ENCODE measurements around the gene NBDY. TPM values are rescaled to one million over a fixed set of nuclear protein-coding genes. Genes with fewer than 3 reads are reported as not detected.
A peak's percentile ranks its signal among the peaks of the same experiment; 100 is the strongest.
"Not testable (repeated sequence)": the region's sequence is repeated elsewhere in the genome, so short reads cannot be mapped to it uniquely, and the experiment has no call there.

The NBDY gene
- total RNA-seq, 1 donor from 2014 or later: 53.6 TPM

DNA sequence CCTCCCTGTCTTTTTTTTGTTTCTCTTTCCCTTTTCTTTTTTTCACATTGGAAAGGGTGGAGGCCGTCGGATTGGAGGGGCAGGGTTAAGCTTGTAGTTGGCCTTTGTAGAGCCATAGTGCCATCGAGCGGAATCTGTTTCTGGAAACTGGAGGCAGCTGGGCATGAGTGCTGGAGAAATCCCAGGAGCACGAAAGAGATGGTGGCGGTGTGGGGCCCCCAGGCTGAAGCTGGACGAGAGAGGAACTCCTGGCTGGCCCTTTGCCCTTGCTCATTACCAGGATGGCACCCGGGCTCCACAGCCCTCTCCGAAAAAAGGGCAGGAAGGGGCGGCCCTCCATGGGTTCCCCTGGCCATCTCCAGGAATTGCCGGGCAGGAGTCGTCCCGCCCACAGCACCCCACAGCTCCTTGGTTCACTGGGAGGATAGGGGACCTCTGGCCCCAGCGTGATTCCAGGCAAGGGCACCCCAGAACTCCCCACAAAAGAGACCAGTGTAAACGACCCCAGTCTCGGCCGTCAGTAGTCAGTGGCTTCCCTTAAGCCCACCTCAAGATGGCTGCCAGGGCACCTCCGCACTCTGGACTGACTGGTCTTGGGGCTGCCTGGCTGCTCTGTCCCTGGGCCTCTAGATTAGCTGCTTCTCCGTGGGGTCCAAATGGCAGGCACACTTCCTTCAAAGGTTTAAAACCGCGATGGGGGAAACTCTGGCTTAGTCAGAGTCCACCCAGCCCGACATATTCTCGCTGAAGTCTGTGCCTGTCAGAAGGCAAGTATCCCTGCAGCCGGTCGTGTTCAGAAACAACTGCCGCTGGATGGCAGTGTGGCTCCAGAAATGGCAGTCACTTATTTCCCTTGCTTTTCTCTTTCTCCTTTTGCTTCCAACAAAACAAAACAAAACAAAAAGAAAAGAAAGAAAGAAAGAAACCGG lies 74.1 kb downstream of the NBDY start:
- H3K27ac Mint-ChIP-seq (ENCODE audit: unreplicated experiment): no peak overlapping the region
- TF ChIP-seq, protein P1, sequence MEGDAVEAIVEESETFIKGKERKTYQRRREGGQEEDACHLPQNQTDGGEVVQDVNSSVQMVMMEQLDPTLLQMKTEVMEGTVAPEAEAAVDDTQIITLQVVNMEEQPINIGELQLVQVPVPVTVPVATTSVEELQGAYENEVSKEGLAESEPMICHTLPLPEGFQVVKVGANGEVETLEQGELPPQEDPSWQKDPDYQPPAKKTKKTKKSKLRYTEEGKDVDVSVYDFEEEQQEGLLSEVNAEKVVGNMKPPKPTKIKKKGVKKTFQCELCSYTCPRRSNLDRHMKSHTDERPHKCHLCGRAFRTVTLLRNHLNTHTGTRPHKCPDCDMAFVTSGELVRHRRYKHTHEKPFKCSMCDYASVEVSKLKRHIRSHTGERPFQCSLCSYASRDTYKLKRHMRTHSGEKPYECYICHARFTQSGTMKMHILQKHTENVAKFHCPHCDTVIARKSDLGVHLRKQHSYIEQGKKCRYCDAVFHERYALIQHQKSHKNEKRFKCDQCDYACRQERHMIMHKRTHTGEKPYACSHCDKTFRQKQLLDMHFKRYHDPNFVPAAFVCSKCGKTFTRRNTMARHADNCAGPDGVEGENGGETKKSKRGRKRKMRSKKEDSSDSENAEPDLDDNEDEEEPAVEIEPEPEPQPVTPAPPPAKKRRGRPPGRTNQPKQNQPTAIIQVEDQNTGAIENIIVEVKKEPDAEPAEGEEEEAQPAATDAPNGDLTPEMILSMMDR (IDR thresholded peaks at IDR 0.05; ENCODE audit: partially characterized antibody, unreplicated experiment): no peak
- H3K4me1 Mint-ChIP-seq (ENCODE audit: low read depth, unreplicated experiment): peaks cover 1% of the 10 kb centered on the region
- no peak overlapping the region for H3K4me3 Mint-ChIP-seq (ENCODE audit: unreplicated experiment)
- H3K36me3 Mint-ChIP-seq (ENCODE audit: unreplicated experiment): no peaks in the 10 kb centered on the region
- peaks cover 4% of the 10 kb centered on the region for H3K27me3 Mint-ChIP-seq (ENCODE audit: unreplicated experiment)
- peak; percentile 49 for DNase-seq
- H3K9me3 Mint-ChIP-seq (ENCODE audit: unreplicated experiment): peaks cover 6% of the 10 kb centered on the region

DNA sequence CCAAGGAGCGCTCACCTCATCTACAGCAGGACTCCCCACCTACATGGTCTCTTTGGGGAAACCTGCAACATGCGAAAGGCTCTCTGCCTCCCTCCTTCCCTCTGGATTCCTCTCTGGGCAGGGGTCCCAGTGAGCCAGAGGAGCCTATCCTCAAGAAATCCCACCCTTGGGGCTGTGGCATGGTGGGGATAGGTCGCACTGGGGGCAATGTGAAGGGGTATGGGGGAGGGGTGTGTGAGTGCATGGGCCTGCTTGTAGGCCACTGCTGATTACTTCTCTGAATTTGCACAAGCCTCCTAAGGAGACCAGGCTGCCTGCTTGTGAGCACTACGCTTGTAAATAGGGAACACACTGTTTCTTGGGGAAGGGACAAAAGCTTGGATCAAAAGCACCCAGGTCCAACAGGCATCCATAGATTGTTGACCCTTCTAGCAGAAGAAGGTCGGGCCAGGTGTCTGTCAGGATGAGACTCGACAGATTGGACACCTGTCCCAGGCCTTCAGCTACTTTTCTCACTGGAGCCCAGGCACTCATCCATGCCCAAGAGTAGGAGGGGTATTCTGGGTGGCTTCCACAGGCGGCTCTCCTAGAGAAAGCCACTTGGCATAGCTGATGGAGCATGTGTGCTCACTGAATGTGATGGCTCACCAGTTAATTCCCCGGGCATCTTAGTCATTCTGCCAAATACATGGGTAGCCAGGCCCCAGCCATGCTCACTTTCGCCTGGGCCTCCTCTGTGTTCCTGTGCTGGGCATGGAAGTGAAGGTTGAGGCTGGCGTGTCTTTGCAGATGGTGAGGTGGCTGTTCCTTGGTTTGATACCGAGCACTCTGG lies 75.0 kb downstream of the NBDY start:
- peaks cover 6% of the 10 kb centered on the region for H3K9me3 Mint-ChIP-seq (ENCODE audit: unreplicated experiment)
- no peak overlapping the region for H3K27ac Mint-ChIP-seq (ENCODE audit: unreplicated experiment)
- no peak for DNase-seq
- TF ChIP-seq, protein P1 (IDR thresholded peaks at IDR 0.05; ENCODE audit: partially characterized antibody, unreplicated experiment): no peak
- H3K4me1 Mint-ChIP-seq (ENCODE audit: low read depth, unreplicated experiment): peaks cover 1% of the 10 kb centered on the region
- H3K4me3 Mint-ChIP-seq (ENCODE audit: unreplicated experiment): no peak overlapping the region
- peaks cover 4% of the 10 kb centered on the region for H3K27me3 Mint-ChIP-seq (ENCODE audit: unreplicated experiment)
- no peaks in the 10 kb centered on the region for H3K36me3 Mint-ChIP-seq (ENCODE audit: unreplicated experiment)

DNA sequence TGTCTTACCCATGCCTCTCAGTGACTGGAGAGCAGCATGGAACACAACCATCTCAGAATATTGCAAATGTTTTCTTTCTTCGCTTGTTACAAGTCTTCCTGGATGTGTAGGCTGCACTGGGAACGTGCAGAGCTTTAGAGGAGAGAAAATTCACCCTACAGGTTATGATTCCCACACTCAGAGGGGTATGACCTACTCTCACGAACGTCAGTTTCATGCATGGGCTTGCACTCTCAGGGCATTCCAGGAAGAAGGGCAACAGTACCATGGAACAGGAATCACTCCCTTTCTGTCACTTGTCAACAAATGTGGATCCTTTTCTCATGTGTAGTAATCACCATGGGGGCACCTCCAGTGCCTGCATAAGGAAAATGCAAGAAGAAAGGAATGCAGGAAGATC lies 75.8 kb downstream of the NBDY start:
- DNase-seq: no peak
- H3K4me3 Mint-ChIP-seq (ENCODE audit: unreplicated experiment): no peak overlapping the region
- H3K36me3 Mint-ChIP-seq (ENCODE audit: unreplicated experiment): no peaks in the 10 kb centered on the region
- TF ChIP-seq, protein P1 (IDR thresholded peaks at IDR 0.05; ENCODE audit: partially characterized antibody, unreplicated experiment): no peak
- peaks cover 2% of the 10 kb centered on the region for H3K27me3 Mint-ChIP-seq (ENCODE audit: unreplicated experiment)
- no peak overlapping the region for H3K27ac Mint-ChIP-seq (ENCODE audit: unreplicated experiment)
- no peaks in the 10 kb centered on the region for H3K4me1 Mint-ChIP-seq (ENCODE audit: low read depth, unreplicated experiment)
- H3K9me3 Mint-ChIP-seq (ENCODE audit: unreplicated experiment): peaks cover 6% of the 10 kb centered on the region

DNA sequence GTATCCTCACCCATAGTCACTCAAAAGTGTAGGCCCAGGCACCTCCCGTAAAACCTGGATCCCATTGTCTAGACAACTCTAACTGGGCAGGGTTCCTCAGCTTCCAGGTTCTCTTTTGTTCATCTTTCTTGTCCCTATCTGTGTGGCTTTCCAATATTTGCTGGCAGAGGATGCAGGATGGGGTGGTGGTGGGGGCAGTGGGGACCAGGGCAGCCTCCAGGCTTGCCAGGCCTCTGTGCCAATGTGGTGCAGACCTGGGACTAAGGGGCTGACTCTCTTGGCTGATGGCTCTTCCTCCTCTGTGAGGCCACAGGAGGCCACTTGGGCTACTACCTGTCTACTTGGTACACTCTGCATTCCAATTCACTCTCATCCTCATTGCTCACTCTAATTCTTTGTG lies 76.4 kb downstream of the NBDY start:
- peaks cover 2% of the 10 kb centered on the region for H3K4me1 Mint-ChIP-seq (ENCODE audit: low read depth, unreplicated experiment)
- H3K27me3 Mint-ChIP-seq (ENCODE audit: unreplicated experiment): peaks cover 2% of the 10 kb centered on the region
- H3K4me3 Mint-ChIP-seq (ENCODE audit: unreplicated experiment): no peak overlapping the region
- no peak overlapping the region for H3K27ac Mint-ChIP-seq (ENCODE audit: unreplicated experiment)
- peaks cover 4% of the 10 kb centered on the region for H3K36me3 Mint-ChIP-seq (ENCODE audit: unreplicated experiment)
- TF ChIP-seq, protein P1 (IDR thresholded peaks at IDR 0.05; ENCODE audit: partially characterized antibody, unreplicated experiment): no peak
- no peak for DNase-seq
- H3K9me3 Mint-ChIP-seq (ENCODE audit: unreplicated experiment): peaks cover 6% of the 10 kb centered on the region

DNA sequence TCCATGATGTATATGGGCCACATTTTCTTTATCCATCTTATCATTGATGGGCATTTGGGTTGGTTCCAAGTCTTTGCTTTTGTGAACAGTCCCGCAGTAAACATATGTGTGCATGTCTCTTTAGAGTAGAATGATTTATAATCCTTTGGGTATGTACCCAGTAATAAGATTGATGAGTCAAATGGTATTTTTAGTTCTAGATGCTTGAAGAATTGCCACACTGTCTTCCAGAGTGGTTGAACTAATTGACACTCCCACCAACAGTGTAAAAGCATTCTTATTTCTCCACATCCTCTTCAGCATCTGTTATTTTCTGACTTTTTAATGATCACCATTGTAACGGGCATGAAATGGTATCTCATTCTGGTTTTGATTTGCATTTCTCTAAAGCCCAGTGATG lies 77.1 kb downstream of the NBDY start:
- not testable (repeated sequence) for H3K9me3 Mint-ChIP-seq (ENCODE audit: unreplicated experiment); H3K4me3 Mint-ChIP-seq (ENCODE audit: unreplicated experiment); H3K4me1 Mint-ChIP-seq (ENCODE audit: low read depth, unreplicated experiment); H3K27me3 Mint-ChIP-seq (ENCODE audit: unreplicated experiment); H3K27ac Mint-ChIP-seq (ENCODE audit: unreplicated experiment); H3K36me3 Mint-ChIP-seq (ENCODE audit: unreplicated experiment); DNase-seq

Data from glutamatergic neuron (in vitro differentiated cells).